Measurements from ENCODE around the gene NPY4R.
"Not testable (repeated sequence)": the region's sequence is repeated elsewhere in the genome, so short reads cannot be mapped to it uniquely, and the experiment has no call there.

The NPY4R gene

GRCh38 chr10:46465765-46466164 lies at the start of gene NPY4R:
Gene NPY4R, minus strand, starts transcription at chr10:46465958. Its CDS starts 3,323 bp downstream, at chr10:46462635.
- not testable (repeated sequence) for DNase-seq

- no peak for DNase-seq
Measured at GRCh38 chr10:46515366-46515765, 49.6 kb upstream of the NPY4R start.

GRCh38 chr10:46514899-46515298 lies 49.1 kb upstream of the NPY4R start:
- DNase-seq, result no peak

- DNase-seq, result no peak
Measured at GRCh38 chr10:46514431-46514861, 48.7 kb upstream of the NPY4R start.

GRCh38 chr10:46513333-46513732 lies 47.6 kb upstream of the NPY4R start:
- not testable (repeated sequence) for DNase-seq

GRCh38 chr10:46512725-46513124 lies 47.0 kb upstream of the NPY4R start:
- not testable (repeated sequence) for DNase-seq

- not testable (repeated sequence) for DNase-seq
Measured at GRCh38 chr10:46512002-46512401, 46.2 kb upstream of the NPY4R start.

- DNase-seq, result not testable (repeated sequence)
Measured at GRCh38 chr10:46499990-46500389, 34.2 kb upstream of the NPY4R start.

- not testable (repeated sequence) for DNase-seq
Measured at GRCh38 chr10:46498985-46499703, 33.4 kb upstream of the NPY4R start.

- DNase-seq, result not testable (repeated sequence)
Measured at GRCh38 chr10:46497878-46498277, 32.1 kb upstream of the NPY4R start.

GRCh38 chr10:46497401-46497800 lies 31.6 kb upstream of the NPY4R start:
- DNase-seq, result not testable (repeated sequence)

GRCh38 chr10:46491364-46492114 lies 25.8 kb upstream of the NPY4R start:
- not testable (repeated sequence) for DNase-seq

GRCh38 chr10:46490285-46490684 lies 24.5 kb upstream of the NPY4R start:
- DNase-seq, result not testable (repeated sequence)

- DNase-seq, result not testable (repeated sequence)
Measured at GRCh38 chr10:46486459-46486858, 20.7 kb upstream of the NPY4R start.

GRCh38 chr10:46474746-46475320 lies 9.1 kb upstream of the NPY4R start:
- not testable (repeated sequence) for DNase-seq

GRCh38 chr10:46473758-46474157 lies 8.0 kb upstream of the NPY4R start:
- not testable (repeated sequence) for DNase-seq

GRCh38 chr10:46470134-46470533 lies 4.4 kb upstream of the NPY4R start:
- DNase-seq, result not testable (repeated sequence)

GRCh38 chr10:46468119-46468809 lies 2.5 kb upstream of the NPY4R start:
- not testable (repeated sequence) for DNase-seq

- not testable (repeated sequence) for DNase-seq
Measured at GRCh38 chr10:46463608-46464007, 2.1 kb downstream of the NPY4R start.

- DNase-seq, result not testable (repeated sequence)
Measured at GRCh38 chr10:46462276-46462675, 3.5 kb downstream of the NPY4R start.

- not testable (repeated sequence) for DNase-seq
Measured at GRCh38 chr10:46459579-46459978, 6.2 kb downstream of the NPY4R start.

- DNase-seq, result not testable (repeated sequence)
Measured at GRCh38 chr10:46457071-46457470, 8.7 kb downstream of the NPY4R start.

GRCh38 chr10:46455992-46456391 lies 9.8 kb downstream of the NPY4R start:
- not testable (repeated sequence) for DNase-seq
